ENCODE results near the gene PRDM11. TPM values are rescaled to one million over a fixed set of nuclear protein-coding genes. Genes with fewer than 3 reads are reported as not detected.

Gene PRDM11
- total and polyA plus RNA-seq, 8 donors, result 13.6 to 29.6 (median 21.4) TPM

DNA sequence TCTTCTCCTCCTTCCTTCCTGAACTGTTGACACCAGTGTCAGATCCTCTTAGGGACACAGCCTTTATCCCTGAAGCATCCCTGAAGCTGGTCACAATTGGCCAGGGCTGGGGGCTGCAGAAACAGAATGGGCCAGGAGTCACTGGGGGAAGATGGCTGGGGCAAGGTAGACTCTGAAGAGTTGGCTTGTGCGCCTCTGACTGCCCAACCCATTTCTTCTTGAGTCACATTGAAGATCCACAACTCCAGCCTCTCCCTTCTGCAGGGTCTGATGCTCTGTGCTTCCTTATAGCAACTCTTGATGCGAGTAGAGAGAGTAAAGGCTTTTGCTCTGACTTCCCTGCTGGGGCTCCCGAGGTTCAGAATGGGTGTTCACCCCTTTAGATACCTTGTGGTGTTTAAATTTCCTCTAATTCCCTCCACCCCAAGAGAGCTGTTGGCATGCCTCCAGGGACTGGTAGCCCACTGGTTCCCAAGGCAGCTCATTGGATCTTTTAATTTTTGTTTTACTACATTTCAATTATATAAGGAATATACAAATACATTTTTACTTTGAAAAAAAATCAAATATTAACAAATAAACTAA lies 13.4 kb downstream of the PRDM11 start:
- no peaks in the 10 kb centered on the region for H3K9me3 ChIP-seq
- ATAC-seq (no peak), DNase-seq (no peak)
- H3K36me3 ChIP-seq, result no peaks in the 10 kb centered on the region
- no peaks in the 10 kb centered on the region for H3K27me3 ChIP-seq
- intact Hi-C loops (cut with DNase I), result no loop called here
- no peak overlapping the region for H3K27ac ChIP-seq
- TF ChIP-seq, protein P1, sequence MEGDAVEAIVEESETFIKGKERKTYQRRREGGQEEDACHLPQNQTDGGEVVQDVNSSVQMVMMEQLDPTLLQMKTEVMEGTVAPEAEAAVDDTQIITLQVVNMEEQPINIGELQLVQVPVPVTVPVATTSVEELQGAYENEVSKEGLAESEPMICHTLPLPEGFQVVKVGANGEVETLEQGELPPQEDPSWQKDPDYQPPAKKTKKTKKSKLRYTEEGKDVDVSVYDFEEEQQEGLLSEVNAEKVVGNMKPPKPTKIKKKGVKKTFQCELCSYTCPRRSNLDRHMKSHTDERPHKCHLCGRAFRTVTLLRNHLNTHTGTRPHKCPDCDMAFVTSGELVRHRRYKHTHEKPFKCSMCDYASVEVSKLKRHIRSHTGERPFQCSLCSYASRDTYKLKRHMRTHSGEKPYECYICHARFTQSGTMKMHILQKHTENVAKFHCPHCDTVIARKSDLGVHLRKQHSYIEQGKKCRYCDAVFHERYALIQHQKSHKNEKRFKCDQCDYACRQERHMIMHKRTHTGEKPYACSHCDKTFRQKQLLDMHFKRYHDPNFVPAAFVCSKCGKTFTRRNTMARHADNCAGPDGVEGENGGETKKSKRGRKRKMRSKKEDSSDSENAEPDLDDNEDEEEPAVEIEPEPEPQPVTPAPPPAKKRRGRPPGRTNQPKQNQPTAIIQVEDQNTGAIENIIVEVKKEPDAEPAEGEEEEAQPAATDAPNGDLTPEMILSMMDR (IDR thresholded peaks at IDR 0.05), result no peak
- H3K4me1 ChIP-seq, result peaks cover 7 to 23% of the 10 kb centered on the region in 2 donors
- H3K4me3 ChIP-seq, result no peak overlapping the region

DNA sequence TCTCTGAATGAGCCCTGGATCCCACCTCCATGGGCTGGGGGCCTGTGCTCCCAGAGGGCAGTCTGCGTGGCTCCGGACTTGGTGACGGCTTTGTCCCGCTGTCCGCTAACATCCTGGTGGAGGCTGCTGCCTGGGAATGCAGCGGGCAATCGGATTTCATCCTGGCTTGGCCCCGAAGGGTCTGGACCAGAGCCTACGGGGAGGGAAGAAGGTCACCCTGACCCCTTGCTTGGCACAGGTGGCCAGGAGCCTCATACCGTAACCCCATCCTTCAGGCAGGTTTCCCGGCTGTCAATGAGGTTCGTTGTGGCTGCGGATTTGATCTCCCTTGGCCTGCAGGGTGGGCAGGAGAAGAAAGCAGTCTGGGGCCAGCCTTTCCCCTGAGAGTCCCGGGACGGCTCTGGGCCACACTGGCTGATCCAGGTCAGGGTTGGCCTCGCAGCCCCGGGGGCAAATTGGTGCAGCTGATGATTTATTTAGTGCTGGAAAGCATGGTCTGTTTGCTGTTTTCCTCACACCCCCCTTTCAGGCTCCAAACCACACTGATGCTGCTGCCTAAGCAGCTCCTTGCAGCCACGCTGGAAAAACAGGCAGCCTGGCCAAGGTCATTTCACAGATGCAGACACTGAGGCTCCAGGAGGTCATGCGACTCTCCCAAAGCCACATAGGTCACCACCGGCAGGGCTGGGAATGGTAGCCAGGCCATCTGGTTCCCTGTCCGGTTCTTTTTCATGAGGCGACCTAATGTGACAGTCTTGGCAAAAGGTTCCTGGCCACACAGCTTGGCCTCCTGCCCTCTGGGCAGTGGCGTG lies 15.0 kb downstream of the PRDM11 start:
- ATAC-seq (no peak), DNase-seq (no peak)
- no peaks in the 10 kb centered on the region for H3K36me3 ChIP-seq
- H3K4me1 ChIP-seq, result peaks cover 7 to 23% of the 10 kb centered on the region in 2 donors
- TF ChIP-seq, protein P1 (IDR thresholded peaks at IDR 0.05), result no peak
- no peak overlapping the region for H3K27ac ChIP-seq
- no peaks in the 10 kb centered on the region for H3K27me3 ChIP-seq
- H3K9me3 ChIP-seq, result no peaks in the 10 kb centered on the region
- no peak overlapping the region for H3K4me3 ChIP-seq
- intact Hi-C loops (cut with DNase I), result no loop called here

DNA sequence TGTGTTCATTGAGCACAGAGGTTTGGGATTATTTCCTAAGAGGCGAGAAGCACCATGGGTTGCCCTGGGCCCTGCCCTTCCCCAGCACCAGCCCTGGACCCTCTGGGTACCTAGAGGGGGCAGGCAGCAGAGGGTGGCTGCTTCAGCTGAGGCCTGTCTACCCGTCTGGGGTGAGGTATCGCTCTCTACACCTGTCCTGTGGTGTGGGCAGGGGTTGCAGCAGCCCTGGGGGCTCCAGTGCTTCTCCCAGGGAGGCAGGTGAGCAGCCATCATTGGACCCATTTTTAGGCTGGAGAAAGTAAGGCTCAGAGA lies 15.6 kb downstream of the PRDM11 start:
- H3K27ac ChIP-seq, result no peak overlapping the region
- TF ChIP-seq, protein P1 (IDR thresholded peaks at IDR 0.05), result no peak
- intact Hi-C loops (cut with DNase I), result no loop called here

DNA sequence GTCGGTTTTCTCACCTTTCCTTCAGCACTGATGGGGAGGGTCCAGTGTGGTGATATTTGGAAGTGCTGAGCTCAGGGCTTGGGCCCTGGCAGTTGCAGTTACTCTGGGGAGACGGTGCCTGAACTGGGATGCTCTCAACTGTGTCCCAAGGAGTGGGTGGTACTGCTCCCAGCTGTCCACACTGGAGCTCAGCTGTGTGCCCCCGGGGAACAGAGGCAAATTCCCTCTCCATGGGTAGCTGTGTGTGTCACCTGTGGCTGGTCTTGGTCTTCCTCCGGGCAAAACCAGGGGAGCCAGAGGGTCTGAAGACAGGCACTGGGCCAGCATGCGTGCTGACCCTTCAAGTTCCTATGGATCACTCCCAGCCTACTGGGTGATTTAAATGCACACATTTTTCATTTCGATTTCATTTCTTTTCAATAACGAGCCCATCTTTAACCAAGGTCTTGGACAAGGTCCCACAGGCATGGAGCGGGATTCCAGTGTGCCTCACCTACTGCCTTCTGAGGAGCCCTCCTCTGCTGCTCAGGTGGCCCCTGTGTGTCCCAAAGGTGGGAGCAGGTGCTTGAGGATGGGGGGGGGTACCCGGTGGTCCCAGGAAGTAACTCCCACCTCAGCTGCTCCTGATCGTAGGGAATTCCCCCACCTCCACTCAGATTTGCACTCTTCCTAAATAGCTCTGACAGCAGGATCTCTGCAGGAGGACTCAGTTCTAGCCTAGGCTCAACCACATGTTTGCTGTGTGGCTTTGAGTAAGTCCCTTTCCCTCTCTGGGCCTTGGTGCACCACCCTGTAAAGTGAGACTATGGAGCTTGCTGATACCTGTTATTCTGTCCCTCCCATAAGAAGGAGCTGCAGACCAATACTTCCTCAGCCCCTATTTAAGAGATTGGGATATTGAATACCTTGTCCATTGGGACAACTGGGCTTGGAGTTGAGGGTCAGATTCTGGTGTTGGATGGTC lies 16.8 kb downstream of the PRDM11 start:
- TF ChIP-seq, protein P1 (IDR thresholded peaks at IDR 0.05), result no peak
- intact Hi-C loops (cut with DNase I), result no loop called here
- Histone ChIP-seq H3K9me3 (no peaks in the 10 kb centered on the region), H3K27ac (no peak overlapping the region), H3K4me1 (peaks cover 2 to 12% of the 10 kb centered on the region in 2 donors), H3K27me3 (no peaks in the 10 kb centered on the region), H3K36me3 (no peaks in the 10 kb centered on the region), H3K4me3 (no peak overlapping the region)
- no peak for DNase-seq
- no peak for ATAC-seq

More for the DNA sequence above, 15.6 kb downstream of the PRDM11 start:
- ATAC-seq (no peak), DNase-seq (no peak)
- peaks cover 7 to 23% of the 10 kb centered on the region in 2 donors for H3K4me1 ChIP-seq
- no peaks in the 10 kb centered on the region for H3K36me3 ChIP-seq
- no peaks in the 10 kb centered on the region for H3K9me3 ChIP-seq
- H3K27me3 ChIP-seq, result no peaks in the 10 kb centered on the region
- no peak overlapping the region for H3K4me3 ChIP-seq

Data from left lung (tissue), 10 donors.